H54 (cell line): ENCODE results near the gene SNX1.
A peak's percentile ranks its signal among the peaks of the same experiment; 100 is the strongest.
"Not testable (repeated sequence)": the region's sequence is repeated elsewhere in the genome, so short reads cannot be mapped to it uniquely, and the experiment has no call there.

Experiments
- DNase-seq: peaks from one replicate; pipeline ENCODE4 v3.0.0; 2011; ENCODE audit warnings: low spot score, mixed read lengths; ENCODE audit not compliant: insufficient read length
- FAIRE-seq: peaks from 3 replicates; lab custom pipeline; 2011; peaks lifted over from hg19 to GRCh38; lab: Jason Lieb, UNC
- POLR2A ChIP-seq: IDR thresholded peaks from 2 replicates; pipeline ENCODE4 v1.6.1; 2011; ENCODE audit warnings: low read depth, mild to moderate bottlenecking, low read length

Gene SNX1

GRCh38 chr15:64093627-64094417 is 2.0 kb upstream of the SNX1 start, which contains the start of gene CIAO2A:
CIAO2A (minus strand) TSS chr15:64093838; CDS start chr15:64093768, 70 bp downstream.
- TF ChIP-seq POLR2A = peak; percentile 87
- DNase-seq (peak; percentile 70), FAIRE-seq (peak; percentile 65)

- TF ChIP-seq POLR2A = no peak
- FAIRE-seq (no peak), DNase-seq (no peak)
These were observed 369 bp upstream of the SNX1 start for GRCh38 chr15:64095431-64095794.

- DNase-seq = no peak
- TF ChIP-seq POLR2A = no peak
- FAIRE-seq = no peak
These were observed 1.0 kb downstream of the SNX1 start for GRCh38 chr15:64096668-64097384.

- no peak for DNase-seq
- no peak for TF ChIP-seq POLR2A
- no peak for FAIRE-seq
These were observed 3.6 kb downstream of the SNX1 start for GRCh38 chr15:64099379-64099778.

GRCh38 chr15:64100958-64101357 is 5.2 kb downstream of the SNX1 start:
- TF ChIP-seq POLR2A = no peak
- FAIRE-seq (no peak), DNase-seq (no peak)

GRCh38 chr15:64102497-64102896 is 6.7 kb downstream of the SNX1 start:
- DNase-seq (no peak), FAIRE-seq (no peak)
- TF ChIP-seq POLR2A = no peak

GRCh38 chr15:64105113-64105704 is 9.4 kb downstream of the SNX1 start:
- no peak for TF ChIP-seq POLR2A
- DNase-seq (no peak), FAIRE-seq (no peak)

GRCh38 chr15:64107337-64107736 is 11.6 kb downstream of the SNX1 start:
- no peak for DNase-seq
- TF ChIP-seq POLR2A = no peak
- FAIRE-seq = no peak

- not testable (repeated sequence) for DNase-seq, FAIRE-seq
These were observed 14.4 kb downstream of the SNX1 start for GRCh38 chr15:64110108-64110701.

- TF ChIP-seq POLR2A = no peak
- DNase-seq (no peak), FAIRE-seq (no peak)
These were observed 15.3 kb downstream of the SNX1 start for GRCh38 chr15:64110950-64111678.

- no peak for TF ChIP-seq POLR2A
- FAIRE-seq (no peak), DNase-seq (no peak)
These were observed 15.9 kb downstream of the SNX1 start for GRCh38 chr15:64111679-64112050.

- DNase-seq = no peak
- no peak for TF ChIP-seq POLR2A
- FAIRE-seq = no peak
These were observed 16.4 kb downstream of the SNX1 start for GRCh38 chr15:64112073-64112772.

GRCh38 chr15:64112904-64113303 is 17.1 kb downstream of the SNX1 start:
- TF ChIP-seq POLR2A = no peak
- DNase-seq (no peak), FAIRE-seq (no peak)
